ENCODE results near the gene JAM3.

The JAM3 gene

DNA sequence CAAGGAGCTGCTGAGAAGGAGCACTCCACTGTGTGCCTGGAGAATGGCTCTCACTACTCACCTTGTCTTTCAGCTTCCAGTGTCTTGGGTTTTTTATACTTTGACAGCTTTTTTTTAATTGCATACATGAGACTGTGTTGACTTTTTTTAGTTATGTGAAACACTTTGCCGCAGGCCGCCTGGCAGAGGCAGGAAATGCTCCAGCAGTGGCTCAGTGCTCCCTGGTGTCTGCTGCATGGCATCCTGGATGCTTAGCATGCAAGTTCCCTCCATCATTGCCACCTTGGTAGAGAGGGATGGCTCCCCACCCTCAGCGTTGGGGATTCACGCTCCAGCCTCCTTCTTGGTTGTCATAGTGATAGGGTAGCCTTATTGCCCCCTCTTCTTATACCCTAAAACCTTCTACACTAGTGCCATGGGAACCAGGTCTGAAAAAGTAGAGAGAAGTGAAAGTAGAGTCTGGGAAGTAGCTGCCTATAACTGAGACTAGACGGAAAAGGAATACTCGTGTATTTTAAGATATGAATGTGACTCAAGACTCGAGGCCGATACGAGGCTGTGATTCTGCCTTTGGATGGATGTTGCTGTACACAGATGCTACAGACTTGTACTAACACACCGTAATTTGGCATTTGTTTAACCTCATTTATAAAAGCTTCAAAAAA is 82.3 kb downstream of the JAM3 start:
- TF ChIP-seq CTCF (IDR thresholded peaks at IDR 0.05; ENCODE audit: borderline replicate concordance, extremely low read depth, low read length, poor library complexity, severe bottlenecking) (no peak), EZH2 (IDR thresholded peaks at IDR 0.05; ENCODE audit: borderline replicate concordance, low read depth, low read length, severe bottlenecking) (no peak)
- Histone ChIP-seq H3K4me3 (ENCODE audit: low read depth in 1 of 2, low read length in 2 of 2) (no peak overlapping the region), H3K27ac (ENCODE audit: low read length) (no peak overlapping the region), H3K9me3 (ENCODE audit: insufficient read depth, low read length, severe bottlenecking) (no peaks in the 10 kb centered on the region), H4K20me1 (ENCODE audit: insufficient read depth, low read length) (peaks cover 6% of the 10 kb centered on the region), H3K36me3 (ENCODE audit: insufficient read depth, low read length) (peaks cover 88% of the 10 kb centered on the region), H3K4me1 (ENCODE audit: insufficient read depth, low read length) (no peaks in the 10 kb centered on the region), H3K4me2 (ENCODE audit: insufficient read depth, low read length) (no peak overlapping the region), H3K9ac (ENCODE audit: low read depth, low read length) (no peak overlapping the region), H3K79me2 (ENCODE audit: insufficient read depth, low read length) (no peaks in the 10 kb centered on the region), H2AFZ (ENCODE audit: low read depth, low read length) (no peak overlapping the region), H3K27me3 (ENCODE audit: insufficient read depth, low read length, poor library complexity) (no peaks in the 10 kb centered on the region)
- no peak for ATAC-seq (ENCODE audit: insufficient read depth, low read depth)
- DNase-seq, result no peak

GRCh38 chr11:134152696-134153095 is 83.8 kb downstream of the JAM3 start:
- no peaks in the 10 kb centered on the region for H3K27me3 ChIP-seq (ENCODE audit: insufficient read depth, low read length, poor library complexity)
- no peak overlapping the region for H3K27ac ChIP-seq (ENCODE audit: low read length)
- H3K79me2 ChIP-seq (ENCODE audit: insufficient read depth, low read length), result no peaks in the 10 kb centered on the region
- ATAC-seq (ENCODE audit: insufficient read depth, low read depth), result no peak
- no peak overlapping the region for H3K4me3 ChIP-seq (ENCODE audit: low read depth in 1 of 2, low read length in 2 of 2)
- H3K9me3 ChIP-seq (ENCODE audit: insufficient read depth, low read length, severe bottlenecking), result no peaks in the 10 kb centered on the region
- H3K36me3 ChIP-seq (ENCODE audit: insufficient read depth, low read length), result peaks cover 98% of the 10 kb centered on the region
- no peak overlapping the region for H3K4me2 ChIP-seq (ENCODE audit: insufficient read depth, low read length)
- no peak for DNase-seq
- H4K20me1 ChIP-seq (ENCODE audit: insufficient read depth, low read length), result peaks cover 9% of the 10 kb centered on the region
- no peaks in the 10 kb centered on the region for H3K4me1 ChIP-seq (ENCODE audit: insufficient read depth, low read length)
- no peak overlapping the region for H2AFZ ChIP-seq (ENCODE audit: low read depth, low read length)
- H3K9ac ChIP-seq (ENCODE audit: low read depth, low read length), result no peak overlapping the region
- no peak for TF ChIP-seq EZH2 (IDR thresholded peaks at IDR 0.05; ENCODE audit: borderline replicate concordance, low read depth, low read length, severe bottlenecking)
- no peak for TF ChIP-seq CTCF (IDR thresholded peaks at IDR 0.05; ENCODE audit: borderline replicate concordance, extremely low read depth, low read length, poor library complexity, severe bottlenecking)

GRCh38 chr11:134153147-134153905 is 84.5 kb downstream of the JAM3 start:
- Histone ChIP-seq H2AFZ (ENCODE audit: low read depth, low read length) (no peak overlapping the region), H3K4me1 (ENCODE audit: insufficient read depth, low read length) (no peaks in the 10 kb centered on the region), H3K79me2 (ENCODE audit: insufficient read depth, low read length) (no peaks in the 10 kb centered on the region), H3K9me3 (ENCODE audit: insufficient read depth, low read length, severe bottlenecking) (no peaks in the 10 kb centered on the region), H3K9ac (ENCODE audit: low read depth, low read length) (no peak overlapping the region), H3K27me3 (ENCODE audit: insufficient read depth, low read length, poor library complexity) (no peaks in the 10 kb centered on the region), H3K4me3 (ENCODE audit: low read depth in 1 of 2, low read length in 2 of 2) (no peak overlapping the region), H4K20me1 (ENCODE audit: insufficient read depth, low read length) (peaks cover 11% of the 10 kb centered on the region), H3K27ac (ENCODE audit: low read length) (no peak overlapping the region), H3K4me2 (ENCODE audit: insufficient read depth, low read length) (no peak overlapping the region), H3K36me3 (ENCODE audit: insufficient read depth, low read length) (peaks cover 98% of the 10 kb centered on the region)
- DNase-seq (no peak), ATAC-seq (ENCODE audit: insufficient read depth, low read depth) (no peak)
- TF ChIP-seq CTCF (IDR thresholded peaks at IDR 0.05; ENCODE audit: borderline replicate concordance, extremely low read depth, low read length, poor library complexity, severe bottlenecking) (no peak), EZH2 (IDR thresholded peaks at IDR 0.05; ENCODE audit: borderline replicate concordance, low read depth, low read length, severe bottlenecking) (no peak)
